22Rv1 (cell line): ENCODE results near the gene GAL.

ENCODE experiments used
- CTCF ChIP-seq: fragments of 450-650 bp; IDR thresholded peaks from 2 replicates; pipeline ENCODE4 v1.5.1; 2017; ENCODE audit warnings: mild to moderate bottlenecking
- ZFX ChIP-seq: fragments of 450-650 bp; IDR thresholded peaks from 2 replicates; pipeline ENCODE4 v1.6.1; 2017; ENCODE audit warnings: antibody characterized with exemption, borderline replicate concordance

GRCh38 chr11:68653486-68654430, 30.6 kb upstream of the GAL start:
- TF ChIP-seq CTCF = no peak
- no peak for TF ChIP-seq ZFX
